ENCODE results near the gene FCHSD2. TPM values are rescaled to one million over a fixed set of nuclear protein-coding genes. Genes with fewer than 3 reads are reported as not detected.

The FCHSD2 gene
- total RNA-seq, 4 donors from 2014 or later = 17.0 to 40.0 (median 27.0) TPM

- Histone ChIP-seq H3K27me3 (no peaks in the 10 kb centered on the region), H3K36me3 (no peaks in the 10 kb centered on the region), H3K4me1 (peaks cover 0 to 31% (median 18%) of the 10 kb centered on the region in 3 donors), H3K9me3 (no peaks in the 10 kb centered on the region), H3K4me3 (no peak overlapping the region), H3K27ac (peak overlapping the region in 3 of 4 donors; percentile 59 to 86 (median 86))
- peak; percentile 72 for ATAC-seq
- 13 to 40% methylated on average over 2 to 3 of the region's 9 CpGs for WGBS, 2 donors (ENCODE audit: low coverage in 1 of 2)
- TF ChIP-seq CTCF (IDR thresholded peaks at IDR 0.05) = no peak
- TF ChIP-seq EP300 (IDR thresholded peaks at IDR 0.05) = no peak
- no peak for TF ChIP-seq POLR2AphosphoS5 (IDR thresholded peaks at IDR 0.05)
- no peak for TF ChIP-seq POLR2A (IDR thresholded peaks at IDR 0.05)
These were observed 15.2 kb upstream of the FCHSD2 start for GRCh38 chr11:73157101-73158010.

- peak overlapping the region in 2 of 4 donors; percentile 86 for H3K27ac ChIP-seq
- H3K4me1 ChIP-seq = peaks cover 0 to 31% (median 18%) of the 10 kb centered on the region in 3 donors
- H3K9me3 ChIP-seq = no peaks in the 10 kb centered on the region
- no peak for ATAC-seq
- H3K27me3 ChIP-seq = no peaks in the 10 kb centered on the region
- WGBS, 2 donors (ENCODE audit: low coverage in 1 of 2) = 94 to 100% methylated on average over 2 of the region's 2 CpGs
- TF ChIP-seq EP300 (IDR thresholded peaks at IDR 0.05) (no peak), POLR2A (IDR thresholded peaks at IDR 0.05) (no peak)
- H3K36me3 ChIP-seq = no peaks in the 10 kb centered on the region
- no peak overlapping the region for H3K4me3 ChIP-seq
These were observed 14.6 kb upstream of the FCHSD2 start for GRCh38 chr11:73156686-73157085.

GRCh38 chr11:73156114-73156513 lies 14.0 kb upstream of the FCHSD2 start:
- H3K27me3 ChIP-seq = no peaks in the 10 kb centered on the region
- H3K27ac ChIP-seq = no peak overlapping the region
- no CpG with 5 or more reads among the region's 1 CpG for WGBS, 2 donors (ENCODE audit: low coverage in 1 of 2)
- no peak overlapping the region for H3K4me3 ChIP-seq
- TF ChIP-seq POLR2A (IDR thresholded peaks at IDR 0.05) (no peak), CTCF (IDR thresholded peaks at IDR 0.05) (no peak), EP300 (IDR thresholded peaks at IDR 0.05) (no peak), POLR2AphosphoS5 (IDR thresholded peaks at IDR 0.05) (no peak)
- no peaks in the 10 kb centered on the region for H3K9me3 ChIP-seq
- H3K36me3 ChIP-seq = no peaks in the 10 kb centered on the region
- ATAC-seq = no peak
- peaks cover 0 to 31% (median 18%) of the 10 kb centered on the region in 3 donors for H3K4me1 ChIP-seq

GRCh38 chr11:73155102-73155501 lies 13.0 kb upstream of the FCHSD2 start:
- Histone ChIP-seq H3K4me1 (peaks cover 0 to 31% (median 18%) of the 10 kb centered on the region in 3 donors), H3K27ac (no peak overlapping the region), H3K27me3 (no peaks in the 10 kb centered on the region), H3K4me3 (no peak overlapping the region), H3K36me3 (no peaks in the 10 kb centered on the region), H3K9me3 (no peaks in the 10 kb centered on the region)
- TF ChIP-seq CTCF (IDR thresholded peaks at IDR 0.05) (no peak), POLR2A (IDR thresholded peaks at IDR 0.05) (no peak)
- WGBS, 2 donors (ENCODE audit: low coverage in 1 of 2) = 100% methylated on average over 4 of the region's 4 CpGs; no CpG with 5 or more reads in 1 of the 2 donors
- no peak for ATAC-seq

GRCh38 chr11:73154178-73154577 lies 12.1 kb upstream of the FCHSD2 start:
- Histone ChIP-seq H3K4me3 (no peak overlapping the region), H3K36me3 (no peaks in the 10 kb centered on the region), H3K27me3 (no peaks in the 10 kb centered on the region), H3K9me3 (no peaks in the 10 kb centered on the region), H3K27ac (peak overlapping the region in 2 of 4 donors; percentile 19 to 32), H3K4me1 (peaks cover 0 to 29% (median 15%) of the 10 kb centered on the region in 3 donors)
- TF ChIP-seq EP300 (IDR thresholded peaks at IDR 0.05) (no peak), POLR2A (IDR thresholded peaks at IDR 0.05) (no peak), CTCF (IDR thresholded peaks at IDR 0.05) (no peak), POLR2AphosphoS5 (IDR thresholded peaks at IDR 0.05) (no peak)
- no peak for ATAC-seq
- WGBS, 2 donors (ENCODE audit: low coverage in 1 of 2) = 60% methylated on average over 1 of the region's 3 CpGs; no CpG with 5 or more reads in 1 of the 2 donors

Data from gastroesophageal sphincter (tissue), 4 donors.